Measurements from ENCODE around the gene BAG3. TPM values are rescaled to one million over a fixed set of nuclear protein-coding genes. Genes with fewer than 3 reads are reported as not detected.
A peak's percentile ranks its signal among the peaks of the same experiment; 100 is the strongest.

The BAG3 gene
- total RNA-seq, 6 donors from 2014 or later, result 23.0 to 53.8 (median 40.3) TPM

DNA sequence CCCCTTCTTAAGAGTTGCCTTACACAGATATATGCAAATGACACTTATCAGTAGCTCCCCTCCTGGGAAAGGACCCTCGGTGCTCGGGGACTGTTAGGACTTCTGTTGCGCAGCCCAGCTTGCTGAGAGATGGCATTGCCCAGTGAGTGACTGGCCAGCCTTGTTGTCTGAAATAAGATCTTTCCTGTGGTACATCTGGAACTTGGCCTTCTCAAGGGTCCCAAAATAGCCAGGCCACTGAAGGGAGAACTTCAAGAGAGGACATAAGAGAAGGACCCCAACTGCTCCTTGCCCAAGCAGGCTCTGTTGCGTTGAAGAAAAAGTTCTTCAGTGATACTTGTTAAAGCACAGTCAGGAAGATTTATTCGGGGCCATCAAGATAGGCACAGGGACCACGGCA, 17.3 kb downstream of the BAG3 start:
- no peaks in the 10 kb centered on the region for H3K9me3 ChIP-seq
- DNase-seq, result no peak
- WGBS, 2 donors, result 84 to 96% methylated on average over 6 of the region's 6 CpGs
- H3K4me3 ChIP-seq, result no peak overlapping the region
- H3K4me1 ChIP-seq, result peaks cover 33 to 52% (median 39%) of the 10 kb centered on the region in 4 donors
- H3K27me3 ChIP-seq, result no peaks in the 10 kb centered on the region
- peaks cover 23 to 40% (median 38%) of the 10 kb centered on the region in 4 donors for H3K36me3 ChIP-seq
- no peak for ATAC-seq (ENCODE audit: low FRiP score in 2 of 2)
- TF ChIP-seq POLR2AphosphoS5 (IDR thresholded peaks at IDR 0.05), result no peak
- no peak for TF ChIP-seq CTCF (IDR thresholded peaks at IDR 0.05)
- no peak for TF ChIP-seq EP300 (IDR thresholded peaks at IDR 0.05)
- TF ChIP-seq POLR2A (IDR thresholded peaks at IDR 0.05), result no peak
- no peak overlapping the region for H3K27ac ChIP-seq

- no peak for TF ChIP-seq POLR2AphosphoS5 (IDR thresholded peaks at IDR 0.05)
- no peak for TF ChIP-seq POLR2A (IDR thresholded peaks at IDR 0.05)
- no peak for TF ChIP-seq CTCF (IDR thresholded peaks at IDR 0.05)
- ATAC-seq (ENCODE audit: low FRiP score in 2 of 2), result no peak
- Histone ChIP-seq H3K4me3 (no peak overlapping the region), H3K27ac (no peak overlapping the region), H3K27me3 (no peaks in the 10 kb centered on the region), H3K36me3 (peaks cover 30 to 49% (median 45%) of the 10 kb centered on the region in 4 donors), H3K9me3 (no peaks in the 10 kb centered on the region), H3K4me1 (peaks cover 26 to 43% (median 30%) of the 10 kb centered on the region in 4 donors)
- 88 to 90% methylated on average over 5 of the region's 5 CpGs for WGBS, 2 donors
- DNase-seq, result no peak
Observed at GRCh38 chr10:119669331-119669730, 18.2 kb downstream of the BAG3 start.

- no peak for TF ChIP-seq POLR2AphosphoS5 (IDR thresholded peaks at IDR 0.05)
- TF ChIP-seq POLR2A (IDR thresholded peaks at IDR 0.05), result no peak
- no peak for TF ChIP-seq CTCF (IDR thresholded peaks at IDR 0.05)
- no peak for TF ChIP-seq EP300 (IDR thresholded peaks at IDR 0.05)
- H3K27ac ChIP-seq, result no peak overlapping the region
- H3K4me1 ChIP-seq, result peaks cover 21 to 37% (median 26%) of the 10 kb centered on the region in 4 donors
- DNase-seq (peak in 1 of 2 donors; percentile 80), ATAC-seq (ENCODE audit: low FRiP score in 2 of 2) (no peak)
- H3K4me3 ChIP-seq, result no peak overlapping the region
- peaks cover 33 to 57% (median 52%) of the 10 kb centered on the region in 4 donors for H3K36me3 ChIP-seq
- no peaks in the 10 kb centered on the region for H3K9me3 ChIP-seq
- WGBS, 2 donors, result 95 to 96% methylated on average over 13 of the region's 18 CpGs
- H3K27me3 ChIP-seq, result no peaks in the 10 kb centered on the region
Observed at GRCh38 chr10:119669975-119670640, 18.9 kb downstream of the BAG3 start.

DNA sequence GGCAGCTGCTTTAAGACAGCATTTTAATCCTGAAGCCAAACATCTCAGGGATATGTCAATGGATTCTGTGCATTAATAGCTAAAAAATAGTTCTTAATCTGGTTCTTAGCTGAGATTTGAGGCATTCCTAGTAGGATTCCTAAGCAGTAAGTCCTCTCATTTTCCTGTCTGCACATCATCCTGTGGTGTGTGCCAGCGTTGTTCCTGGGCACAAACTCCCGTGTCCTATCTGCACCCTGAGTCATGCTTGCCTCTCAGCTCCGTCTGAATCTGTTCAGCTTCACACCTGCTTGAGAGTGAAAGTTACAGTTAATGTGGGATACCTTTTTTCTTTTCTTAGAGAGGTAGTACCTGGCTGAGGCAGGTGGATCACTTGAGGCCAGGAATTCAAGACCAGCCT, 19.5 kb downstream of the BAG3 start:
- peaks cover 33 to 61% (median 55%) of the 10 kb centered on the region in 4 donors for H3K36me3 ChIP-seq
- 91 to 94% methylated on average over 3 of the region's 3 CpGs for WGBS, 2 donors
- TF ChIP-seq POLR2A (IDR thresholded peaks at IDR 0.05) (no peak), POLR2AphosphoS5 (IDR thresholded peaks at IDR 0.05) (no peak), EP300 (IDR thresholded peaks at IDR 0.05) (no peak), CTCF (IDR thresholded peaks at IDR 0.05) (no peak)
- no peak for ATAC-seq (ENCODE audit: low FRiP score in 2 of 2)
- H3K4me3 ChIP-seq, result no peak overlapping the region
- H3K4me1 ChIP-seq, result peaks cover 16 to 30% (median 23%) of the 10 kb centered on the region in 4 donors
- H3K27ac ChIP-seq, result no peak overlapping the region
- H3K9me3 ChIP-seq, result no peaks in the 10 kb centered on the region
- no peaks in the 10 kb centered on the region for H3K27me3 ChIP-seq
- DNase-seq, result no peak

DNA sequence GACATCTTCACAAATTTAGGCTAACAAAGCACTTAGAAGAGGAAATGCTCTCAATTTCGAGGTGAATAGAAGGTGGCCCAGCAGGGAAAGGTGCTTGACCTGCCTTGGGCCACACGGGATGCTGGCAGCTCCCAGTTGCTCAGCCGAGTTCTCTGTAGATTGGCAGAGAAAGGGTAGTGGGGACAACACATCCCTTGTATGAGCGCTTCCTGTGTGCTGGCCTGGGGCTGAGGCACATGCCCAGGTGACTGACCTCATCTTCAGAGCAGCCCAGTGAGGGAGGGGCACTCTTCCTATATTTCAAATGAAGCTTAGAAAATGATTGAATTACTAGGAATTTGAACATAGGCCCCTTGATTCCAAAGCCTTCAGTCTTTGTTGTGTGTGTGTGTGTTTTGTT, 20.2 kb downstream of the BAG3 start:
- no peak overlapping the region for H3K4me3 ChIP-seq
- H3K27ac ChIP-seq, result no peak overlapping the region
- peaks cover 13 to 24% (median 19%) of the 10 kb centered on the region in 4 donors for H3K4me1 ChIP-seq
- 83 to 84% methylated on average over 4 of the region's 4 CpGs for WGBS, 2 donors
- no peaks in the 10 kb centered on the region for H3K9me3 ChIP-seq
- H3K36me3 ChIP-seq, result peaks cover 35 to 66% (median 58%) of the 10 kb centered on the region in 4 donors
- TF ChIP-seq CTCF (IDR thresholded peaks at IDR 0.05) (no peak), POLR2AphosphoS5 (IDR thresholded peaks at IDR 0.05) (no peak), EP300 (IDR thresholded peaks at IDR 0.05) (no peak), POLR2A (IDR thresholded peaks at IDR 0.05) (no peak)
- DNase-seq (no peak), ATAC-seq (ENCODE audit: low FRiP score in 2 of 2) (no peak)
- no peaks in the 10 kb centered on the region for H3K27me3 ChIP-seq

All from upper lobe of left lung (tissue), 6 donors.